HepG2 (cell line): Measurements from ENCODE around the gene DPP7. TPM values are rescaled to one million over a fixed set of nuclear protein-coding genes. Genes with fewer than 3 reads are reported as not detected.

Experiments used
- DMAP1 ChIP-seq: IDR thresholded peaks from 2 replicates; pipeline ENCODE4 v1.6.1; 2016
- DR1 ChIP-seq: sonication (generic); formaldehyde crosslinking; IDR thresholded peaks from 2 replicates; pipeline ENCODE4 v1.8.0; 2021; ENCODE audit warnings: mild to moderate bottlenecking, missing genetic modification reagents, inconsistent platforms
- GABPA ChIP-seq, 2 experiments: IDR thresholded peaks; 2 replicates each; pipeline ENCODE4 v1.6.1; 2011 to 2016; ENCODE audit warnings: low read depth in 2 of 2, low read length in 1 of 2, missing biosample characterization in 1 of 2, missing genetic modification characterization in 1 of 2
- SKI ChIP-seq: fragments of 450-650 bp; IDR thresholded peaks from one replicate; pipeline ENCODE4 v1.6.1; 2018; ENCODE audit warnings: mild to moderate bottlenecking; ENCODE audit not compliant: partially characterized antibody
- SMARCC2 ChIP-seq: fragments of 450-650 bp; IDR thresholded peaks from 2 replicates; pipeline ENCODE4 v1.6.1; 2017; ENCODE audit warnings: antibody characterized with exemption, mild to moderate bottlenecking
- ZBTB7B ChIP-seq: sonication (generic); formaldehyde crosslinking; IDR thresholded peaks from 2 replicates; pipeline ENCODE4 v1.4.0; 2020; ENCODE audit warnings: missing genetic modification reagents
- ZNF761 ChIP-seq: sonication (generic); formaldehyde crosslinking; conservative IDR thresholded peaks from 2 replicates; pipeline ENCODE4 v1.4.0; 2020; ENCODE audit warnings: mild to moderate bottlenecking, missing genetic modification reagents
- ZNF850 ChIP-seq: sonication (generic); formaldehyde crosslinking; conservative IDR thresholded peaks from 2 replicates; pipeline ENCODE4 v1.9.0; 2021; ENCODE audit warnings: mild to moderate bottlenecking, missing genetic modification reagents
- polyA plus RNA-seq, 8 experiments: library from polyadenylated mRNA; depleted of rRNA in 3 of 8; stranded (reverse) in 7 of 8; unstranded in 1 of 8; fragments of >200 nt; fragmentation: Illumina TruSeq in 4 of 8; extraction: Trizol in 4 of 8; gene quantifications; 2 replicates each; pipeline versions ENCODE4 v1.2.1 to v1.2.3, GENCODE V29; 2011 to 2016; ENCODE audit warnings: low read depth in 4 of 8, missing spikeins in 1 of 8, mixed read lengths in 1 of 8; ENCODE audit not compliant: insufficient read depth in 1 of 8
- total RNA-seq, 5 experiments: library from RNA; depleted of rRNA; stranded (reverse); fragments of >200 nt; fragmentation: Illumina TruSeq; extraction: Trizol; gene quantifications; 2 replicates each; pipeline ENCODE4 v1.2.3, GENCODE V29; 2016; ENCODE audit warnings: low read depth in 1 of 5
- TF ChIP-seq, protein P1 (sequence below): sonication (generic); formaldehyde crosslinking; IDR thresholded peaks from 2 replicates; pipeline ENCODE4; 2020; ENCODE audit warnings: missing genetic modification reagents, mild to moderate bottlenecking, borderline replicate concordance
- TF ChIP-seq, protein P2 (sequence below): sonication (generic); formaldehyde crosslinking; IDR thresholded peaks from 2 replicates; pipeline ENCODE4 v1.4.0; 2020; ENCODE audit warnings: mild to moderate bottlenecking, missing genetic modification reagents
- TF ChIP-seq, protein P3 (sequence below): sonication (generic); formaldehyde crosslinking; IDR thresholded peaks from 2 replicates; pipeline ENCODE4 v1.8.1; 2023; ENCODE audit warnings: missing genetic modification reagents, mild to moderate bottlenecking, borderline replicate concordance
- TF ChIP-seq, protein P4 (sequence below): sonication (generic); formaldehyde crosslinking; IDR thresholded peaks from 2 replicates; pipeline ENCODE4 v1.5.0; 2020; ENCODE audit warnings: mild to moderate bottlenecking, missing genetic modification reagents, borderline replicate concordance

DPP7 gene
- total and polyA plus RNA-seq, 2 of the 13 experiments (the other 11 are each of a cell fraction or from before 2014, with no cell fraction given): 1.2 to 4.5 TPM

DNA sequence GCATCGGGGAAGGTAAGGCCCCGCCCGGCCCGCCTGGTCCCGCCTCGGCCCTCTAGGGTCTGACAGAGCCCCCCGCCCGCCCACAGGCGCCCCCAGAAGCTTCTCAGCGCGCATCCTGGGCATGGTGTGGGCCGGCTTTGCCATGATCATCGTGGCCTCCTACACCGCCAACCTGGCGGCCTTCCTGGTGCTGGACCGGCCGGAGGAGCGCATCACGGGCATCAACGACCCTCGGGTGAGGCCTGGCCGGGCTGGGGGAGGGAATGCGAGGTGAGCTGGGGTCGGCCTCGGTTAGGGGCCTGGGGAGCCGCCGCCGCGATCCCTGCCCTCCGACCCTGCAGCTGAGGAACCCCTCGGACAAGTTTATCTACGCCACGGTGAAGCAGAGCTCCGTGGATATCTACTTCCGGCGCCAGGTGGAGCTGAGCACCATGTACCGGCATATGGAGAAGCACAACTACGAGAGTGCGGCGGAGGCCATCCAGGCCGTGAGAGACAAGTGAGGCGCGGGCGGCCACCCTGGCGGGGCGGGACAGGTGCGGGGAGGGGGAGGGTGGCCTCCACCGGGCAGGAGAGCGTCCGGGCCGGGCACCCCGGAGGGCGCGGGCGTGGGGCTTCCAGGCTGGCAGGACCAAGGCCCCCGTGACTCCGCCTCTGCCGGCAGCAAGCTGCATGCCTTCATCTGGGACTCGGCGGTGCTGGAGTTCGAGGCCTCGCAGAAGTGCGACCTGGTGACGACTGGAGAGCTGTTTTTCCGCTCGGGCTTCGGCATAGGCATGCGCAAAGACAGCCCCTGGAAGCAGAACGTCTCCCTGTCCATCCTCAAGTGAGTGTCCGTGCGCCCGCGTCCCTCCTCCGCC lies 48.2 kb upstream of the DPP7 start (continued):
- TF ChIP-seq, protein P1, sequence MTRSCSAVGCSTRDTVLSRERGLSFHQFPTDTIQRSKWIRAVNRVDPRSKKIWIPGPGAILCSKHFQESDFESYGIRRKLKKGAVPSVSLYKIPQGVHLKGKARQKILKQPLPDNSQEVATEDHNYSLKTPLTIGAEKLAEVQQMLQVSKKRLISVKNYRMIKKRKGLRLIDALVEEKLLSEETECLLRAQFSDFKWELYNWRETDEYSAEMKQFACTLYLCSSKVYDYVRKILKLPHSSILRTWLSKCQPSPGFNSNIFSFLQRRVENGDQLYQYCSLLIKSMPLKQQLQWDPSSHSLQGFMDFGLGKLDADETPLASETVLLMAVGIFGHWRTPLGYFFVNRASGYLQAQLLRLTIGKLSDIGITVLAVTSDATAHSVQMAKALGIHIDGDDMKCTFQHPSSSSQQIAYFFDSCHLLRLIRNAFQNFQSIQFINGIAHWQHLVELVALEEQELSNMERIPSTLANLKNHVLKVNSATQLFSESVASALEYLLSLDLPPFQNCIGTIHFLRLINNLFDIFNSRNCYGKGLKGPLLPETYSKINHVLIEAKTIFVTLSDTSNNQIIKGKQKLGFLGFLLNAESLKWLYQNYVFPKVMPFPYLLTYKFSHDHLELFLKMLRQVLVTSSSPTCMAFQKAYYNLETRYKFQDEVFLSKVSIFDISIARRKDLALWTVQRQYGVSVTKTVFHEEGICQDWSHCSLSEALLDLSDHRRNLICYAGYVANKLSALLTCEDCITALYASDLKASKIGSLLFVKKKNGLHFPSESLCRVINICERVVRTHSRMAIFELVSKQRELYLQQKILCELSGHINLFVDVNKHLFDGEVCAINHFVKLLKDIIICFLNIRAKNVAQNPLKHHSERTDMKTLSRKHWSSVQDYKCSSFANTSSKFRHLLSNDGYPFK (CRISPR knock-in tag): no peak
- no peak for TF ChIP-seq ZNF761 (CRISPR knock-in tag)
- TF ChIP-seq GABPA (IDR thresholded peaks at IDR 0.05; ENCODE audit: low read depth, low read length): no peak
- TF ChIP-seq GABPA (CRISPR knock-in tag; IDR thresholded peaks at IDR 0.05; ENCODE audit: low read depth): peak; percentile 43
- TF ChIP-seq DR1 (CRISPR knock-in tag): no peak
- TF ChIP-seq SKI: no peak
- TF ChIP-seq ZBTB7B (CRISPR knock-in tag): no peak
- no peak for TF ChIP-seq SMARCC2
- TF ChIP-seq, protein P2, sequence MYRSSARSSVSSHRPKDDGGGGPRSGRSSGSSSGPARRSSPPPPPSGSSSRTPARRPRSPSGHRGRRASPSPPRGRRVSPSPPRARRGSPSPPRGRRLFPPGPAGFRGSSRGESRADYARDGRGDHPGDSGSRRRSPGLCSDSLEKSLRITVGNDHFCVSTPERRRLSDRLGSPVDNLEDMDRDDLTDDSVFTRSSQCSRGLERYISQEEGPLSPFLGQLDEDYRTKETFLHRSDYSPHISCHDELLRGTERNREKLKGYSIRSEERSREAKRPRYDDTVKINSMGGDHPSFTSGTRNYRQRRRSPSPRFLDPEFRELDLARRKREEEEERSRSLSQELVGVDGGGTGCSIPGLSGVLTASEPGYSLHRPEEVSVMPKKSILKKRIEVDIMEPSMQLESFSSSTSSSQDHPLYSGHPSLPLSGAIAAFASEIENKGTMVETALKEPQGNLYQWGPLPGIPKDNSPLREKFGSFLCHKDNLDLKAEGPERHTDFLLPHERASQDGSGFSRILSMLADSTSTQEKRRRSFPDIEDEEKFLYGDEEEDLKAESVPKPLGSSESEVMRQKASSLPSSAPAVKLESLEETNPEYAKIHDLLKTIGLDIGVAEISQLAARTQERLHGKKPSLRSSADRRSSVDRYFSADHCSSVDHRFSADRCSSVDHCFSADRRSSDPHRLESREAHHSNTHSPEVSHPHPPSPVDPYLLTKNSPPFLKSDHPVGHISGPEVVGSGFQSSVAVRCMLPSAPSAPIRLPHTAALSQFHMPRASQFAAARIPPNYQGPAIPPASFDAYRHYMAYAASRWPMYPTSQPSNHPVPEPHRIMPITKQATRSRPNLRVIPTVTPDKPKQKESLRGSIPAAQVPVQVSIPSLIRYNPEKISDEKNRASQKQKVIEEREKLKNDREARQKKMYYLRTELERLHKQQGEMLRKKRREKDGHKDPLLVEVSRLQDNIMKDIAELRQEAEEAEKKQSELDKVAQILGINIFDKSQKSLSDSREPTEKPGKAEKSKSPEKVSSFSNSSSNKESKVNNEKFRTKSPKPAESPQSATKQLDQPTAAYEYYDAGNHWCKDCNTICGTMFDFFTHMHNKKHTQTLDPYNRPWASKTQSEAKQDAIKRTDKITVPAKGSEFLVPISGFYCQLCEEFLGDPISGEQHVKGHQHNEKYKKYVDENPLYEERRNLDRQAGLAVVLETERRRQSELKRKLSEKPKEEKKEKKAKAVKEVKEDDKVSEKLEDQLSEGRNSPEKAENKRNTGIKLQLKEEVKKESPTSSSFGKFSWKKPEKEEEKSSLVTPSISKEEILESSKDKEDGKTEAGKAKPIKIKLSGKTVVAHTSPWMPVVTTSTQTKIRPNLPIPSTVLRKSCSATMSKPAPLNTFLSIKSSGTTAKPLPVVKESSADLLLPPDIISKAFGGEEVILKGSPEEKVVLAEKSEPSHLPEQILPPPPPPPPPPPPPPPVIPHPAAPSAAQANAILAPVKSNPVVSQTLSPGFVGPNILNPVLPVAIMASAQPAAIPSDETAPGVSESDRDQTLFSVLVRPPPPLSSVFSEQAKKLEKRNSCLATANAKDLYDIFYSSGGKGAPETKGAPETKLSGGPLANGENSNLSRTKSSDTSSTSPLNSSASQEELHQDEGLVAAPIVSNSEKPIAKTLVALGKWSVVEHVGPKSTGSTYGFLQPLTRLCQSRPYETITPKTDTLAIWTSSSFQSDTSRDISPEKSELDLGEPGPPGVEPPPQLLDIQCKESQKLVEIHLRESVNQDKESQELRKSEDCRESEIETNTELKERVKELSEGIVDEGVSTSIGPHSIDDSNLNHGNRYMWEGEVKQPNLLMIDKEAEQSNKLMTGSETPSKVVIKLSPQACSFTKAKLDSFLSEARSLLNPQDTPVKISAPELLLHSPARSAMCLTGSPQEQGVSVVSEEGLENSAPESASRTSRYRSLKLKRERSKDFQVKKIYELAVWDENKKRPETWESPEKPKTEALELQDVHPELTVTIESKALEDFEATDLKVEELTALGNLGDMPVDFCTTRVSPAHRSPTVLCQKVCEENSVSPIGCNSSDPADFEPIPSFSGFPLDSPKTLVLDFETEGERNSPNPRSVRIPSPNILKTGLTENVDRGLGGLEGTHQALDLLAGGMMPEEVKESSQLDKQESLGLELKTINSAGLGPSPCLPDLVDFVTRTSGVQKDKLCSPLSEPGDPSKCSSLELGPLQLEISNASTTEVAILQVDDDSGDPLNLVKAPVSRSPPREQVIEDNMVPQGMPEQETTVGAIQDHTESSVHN (CRISPR knock-in tag): no peak
- TF ChIP-seq, protein P3, sequence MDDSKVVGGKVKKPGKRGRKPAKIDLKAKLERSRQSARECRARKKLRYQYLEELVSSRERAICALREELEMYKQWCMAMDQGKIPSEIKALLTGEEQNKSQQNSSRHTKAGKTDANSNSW (CRISPR knock-in tag): peak; percentile 38; the same call in 1 of the 2 replicates
- TF ChIP-seq, protein P4, sequence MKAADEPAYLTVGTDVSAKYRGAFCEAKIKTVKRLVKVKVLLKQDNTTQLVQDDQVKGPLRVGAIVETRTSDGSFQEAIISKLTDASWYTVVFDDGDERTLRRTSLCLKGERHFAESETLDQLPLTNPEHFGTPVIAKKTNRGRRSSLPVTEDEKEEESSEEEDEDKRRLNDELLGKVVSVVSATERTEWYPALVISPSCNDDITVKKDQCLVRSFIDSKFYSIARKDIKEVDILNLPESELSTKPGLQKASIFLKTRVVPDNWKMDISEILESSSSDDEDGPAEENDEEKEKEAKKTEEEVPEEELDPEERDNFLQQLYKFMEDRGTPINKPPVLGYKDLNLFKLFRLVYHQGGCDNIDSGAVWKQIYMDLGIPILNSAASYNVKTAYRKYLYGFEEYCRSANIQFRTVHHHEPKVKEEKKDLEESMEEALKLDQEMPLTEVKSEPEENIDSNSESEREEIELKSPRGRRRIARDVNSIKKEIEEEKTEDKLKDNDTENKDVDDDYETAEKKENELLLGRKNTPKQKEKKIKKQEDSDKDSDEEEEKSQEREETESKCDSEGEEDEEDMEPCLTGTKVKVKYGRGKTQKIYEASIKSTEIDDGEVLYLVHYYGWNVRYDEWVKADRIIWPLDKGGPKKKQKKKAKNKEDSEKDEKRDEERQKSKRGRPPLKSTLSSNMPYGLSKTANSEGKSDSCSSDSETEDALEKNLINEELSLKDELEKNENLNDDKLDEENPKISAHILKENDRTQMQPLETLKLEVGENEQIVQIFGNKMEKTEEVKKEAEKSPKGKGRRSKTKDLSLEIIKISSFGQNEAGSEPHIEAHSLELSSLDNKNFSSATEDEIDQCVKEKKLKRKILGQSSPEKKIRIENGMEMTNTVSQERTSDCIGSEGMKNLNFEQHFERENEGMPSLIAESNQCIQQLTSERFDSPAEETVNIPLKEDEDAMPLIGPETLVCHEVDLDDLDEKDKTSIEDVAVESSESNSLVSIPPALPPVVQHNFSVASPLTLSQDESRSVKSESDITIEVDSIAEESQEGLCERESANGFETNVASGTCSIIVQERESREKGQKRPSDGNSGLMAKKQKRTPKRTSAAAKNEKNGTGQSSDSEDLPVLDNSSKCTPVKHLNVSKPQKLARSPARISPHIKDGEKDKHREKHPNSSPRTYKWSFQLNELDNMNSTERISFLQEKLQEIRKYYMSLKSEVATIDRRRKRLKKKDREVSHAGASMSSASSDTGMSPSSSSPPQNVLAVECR (CRISPR knock-in tag): 0 out of 2 replicates have a peak, but pooled peaks have one; percentile 18
- no peak for TF ChIP-seq DMAP1
- no peak for TF ChIP-seq ZNF850 (CRISPR knock-in tag)
